Fibroblast of the aortic adventitia (primary cell): ENCODE measurements around the gene LRRC10B. TPM values are rescaled to one million over a fixed set of nuclear protein-coding genes. Genes with fewer than 3 reads are reported as not detected.

Source experiments
- DNase-seq: peaks from one replicate; pipeline ENCODE4 v3.0.0-alpha.2; 2010; ENCODE audit warnings: low read depth
- H3K4me3 ChIP-seq: 2 replicates; pipeline ENCODE4 v1.5.1; 2011; ENCODE audit warnings: low read depth, mild to moderate bottlenecking, control low read depth, low read length, moderate library complexity
- CTCF ChIP-seq: IDR thresholded peaks from 2 replicates; pipeline ENCODE4 v1.5.1; 2011; ENCODE audit warnings: mild to moderate bottlenecking, low read length, control low read depth, inconsistent platforms; ENCODE audit not compliant: insufficient read depth
- small RNA-seq: library from RNA; depleted of rRNA; stranded (forward); fragments of <200 nt; gene quantifications from one replicate; pipeline ENCODE3, GENCODE V24; 2012
- total RNA-seq: library from RNA; depleted of rRNA; stranded (reverse); fragments of >200 nt; gene quantifications from 2 replicates; pipeline ENCODE4 v1.2.3, GENCODE V29; 2012; ENCODE audit warnings: low replicate concordance

Gene LRRC10B
- total RNA-seq, 1 donor: 0.27 TPM

GRCh38 chr11:61556621-61557020 lies 48.1 kb downstream of the LRRC10B start:
- no peak for TF ChIP-seq CTCF
- H3K4me3 ChIP-seq: no peak overlapping the region
- no peak for DNase-seq

Small RNA genes within 50 kb of the gene (small RNA-seq; reads per million reads assigned to genes)
- not detected for gene MIR4488

Other genes with a start within 250 kb of the LRRC10B start
- gene VWCE, start 213.4 kb upstream of the LRRC10B start, total RNA-seq: 7.4 and 13.9 TPM in 2 replicates
- gene DDB1, start 175.6 kb upstream of the LRRC10B start, total RNA-seq: 290 and 382 TPM in 2 replicates
- 17.6 and 22.6 TPM in 2 replicates for gene TKFC, start 175.5 kb upstream of the LRRC10B start, total RNA-seq
- 60.6 and 62.5 TPM in 2 replicates for gene CYB561A3, start 146.9 kb upstream of the LRRC10B start, total RNA-seq
- gene TMEM138, start 146.4 kb upstream of the LRRC10B start, total RNA-seq: 13.7 and 38.5 TPM in 2 replicates
- gene TMEM216, start 116.2 kb upstream of the LRRC10B start, total RNA-seq: 12.2 and 19.9 TPM in 2 replicates
- gene CPSF7, start 78.8 kb upstream of the LRRC10B start, total RNA-seq: 26.6 and 33.8 TPM in 2 replicates
- 51.5 and 67.4 TPM in 2 replicates for gene SDHAF2, start 78.6 kb upstream of the LRRC10B start, total RNA-seq
- 7.0 and 112 TPM in 2 replicates for gene SYT7, start 72.3 kb downstream of the LRRC10B start, total RNA-seq
- gene DAGLA, start 171.6 kb downstream of the LRRC10B start, total RNA-seq: 1.1 and 4.2 TPM in 2 replicates
- 0.16 and 0.18 TPM in 2 replicates for gene MYRF, start 243.9 kb downstream of the LRRC10B start, total RNA-seq